HEK293T (cell line): Measurements from ENCODE around the gene GPR18.

Source experiments
- CTCF ChIA-PET: fragments of 350-600 bp; formaldehyde crosslinking; extraction: SDS; loops from one replicate; lab custom pipeline; 2021; ENCODE audit warnings: antibody characterized with exemption, inconsistent platforms; lab: Yijun Ruan, JAX
- POLR2A ChIA-PET: fragments of 350-600 bp; formaldehyde crosslinking; extraction: SDS; loops from one replicate; lab custom pipeline; 2020; ENCODE audit warnings: antibody characterized with exemption, inconsistent platforms; lab: Yijun Ruan, JAX
- DNase-seq: peaks from one replicate; pipeline ENCODE4 v3.0.0; 2012; ENCODE audit warnings: mixed read lengths; ENCODE audit errors: extremely low spot score
- ARNT ChIP-seq: fragments of 450-650 bp; IDR thresholded peaks from 2 replicates; pipeline ENCODE4 v1.6.1; 2017; ENCODE audit warnings: mild to moderate bottlenecking
- BHLHE40 ChIP-seq: fragments of 450-650 bp; IDR thresholded peaks from 2 replicates; pipeline ENCODE4 v1.6.1; 2016; ENCODE audit warnings: mild to moderate bottlenecking, moderate library complexity, borderline replicate concordance
- CTBP1 ChIP-seq: fragments of 450-650 bp; IDR thresholded peaks from 2 replicates; pipeline ENCODE4 v1.6.1; 2016; ENCODE audit warnings: borderline replicate concordance
- ELF4 ChIP-seq: fragments of 450-650 bp; IDR thresholded peaks from 2 replicates; pipeline ENCODE4 v1.6.1; 2017; ENCODE audit warnings: antibody characterized with exemption
- FOXA1 ChIP-seq: fragments of 450-650 bp; IDR thresholded peaks from 2 replicates; pipeline ENCODE4 v1.6.1; 2016; ENCODE audit warnings: mild to moderate bottlenecking
- FOXK2 ChIP-seq: fragments of 450-650 bp; IDR thresholded peaks from 2 replicates; pipeline ENCODE4 v1.6.1; 2016; ENCODE audit warnings: mild to moderate bottlenecking
- FOXM1 ChIP-seq: fragments of 450-650 bp; IDR thresholded peaks from 2 replicates; pipeline ENCODE4 v1.6.1; 2017; ENCODE audit warnings: mild to moderate bottlenecking, borderline replicate concordance
- HDGF ChIP-seq: fragments of 450-650 bp; IDR thresholded peaks from 2 replicates; pipeline ENCODE4 v1.6.1; 2017; ENCODE audit warnings: antibody characterized with exemption, borderline replicate concordance
- L3MBTL2 ChIP-seq: fragments of 450-650 bp; conservative IDR thresholded peaks from 2 replicates; pipeline ENCODE4 v1.6.1; 2016; ENCODE audit warnings: mild to moderate bottlenecking
- LEF1 ChIP-seq: fragments of 450-650 bp; IDR thresholded peaks from 2 replicates; pipeline ENCODE4 v1.6.1; 2017; ENCODE audit warnings: mild to moderate bottlenecking, borderline replicate concordance
- NFRKB ChIP-seq: fragments of 450-650 bp; IDR thresholded peaks from 2 replicates; pipeline ENCODE4 v1.6.1; 2016; ENCODE audit warnings: mild to moderate bottlenecking, moderate library complexity
- PKNOX1 ChIP-seq: fragments of 450-650 bp; IDR thresholded peaks from 2 replicates; pipeline ENCODE4 v1.6.1; 2016
- SP1 ChIP-seq: fragments of 450-650 bp; IDR thresholded peaks from 2 replicates; pipeline ENCODE4 v1.6.1; 2017
- SUZ12 ChIP-seq: fragments of 450-650 bp; IDR thresholded peaks from 2 replicates; pipeline ENCODE4 v1.6.1; 2016; ENCODE audit warnings: mild to moderate bottlenecking
- TARDBP ChIP-seq: fragments of 450-650 bp; IDR thresholded peaks from 2 replicates; pipeline ENCODE4 v1.6.1; 2016
- ZNF384 ChIP-seq: fragments of 450-650 bp; IDR thresholded peaks from 2 replicates; pipeline ENCODE4 v1.6.1; 2016

The GPR18 gene

DNA sequence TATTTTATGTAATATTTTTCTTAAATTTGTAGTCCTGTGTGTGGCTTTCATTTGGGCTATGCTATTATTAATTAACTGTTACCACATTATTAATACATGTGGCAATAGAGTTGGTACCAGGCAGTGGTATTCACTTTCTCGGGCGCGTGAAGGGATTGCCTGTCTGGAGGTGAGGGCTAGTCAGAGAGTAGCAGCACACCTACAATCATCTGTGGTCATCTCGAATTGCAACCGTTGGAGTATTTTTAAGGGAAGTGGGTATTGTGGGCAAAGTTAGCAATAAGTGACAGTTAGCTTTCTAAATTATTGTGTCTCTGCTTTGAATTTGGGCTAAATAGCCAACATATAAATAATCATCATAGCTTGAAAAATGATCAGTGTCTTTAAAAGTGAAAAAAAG, 20.0 kb upstream of the GPR18 start:
- TF ChIP-seq TARDBP (no peak), BHLHE40 (no peak), ZNF384 (no peak), HDGF (no peak), ARNT (no peak), NFRKB (no peak), FOXM1 (no peak), L3MBTL2 (no peak), FOXK2 (no peak), SUZ12 (no peak), CTBP1 (no peak), LEF1 (no peak), FOXA1 (no peak), PKNOX1 (no peak), SP1 (no peak), ELF4 (no peak)
- ChIA-PET CTCF (no interaction called here), POLR2A (no interaction called here)
- no peak for DNase-seq

DNA sequence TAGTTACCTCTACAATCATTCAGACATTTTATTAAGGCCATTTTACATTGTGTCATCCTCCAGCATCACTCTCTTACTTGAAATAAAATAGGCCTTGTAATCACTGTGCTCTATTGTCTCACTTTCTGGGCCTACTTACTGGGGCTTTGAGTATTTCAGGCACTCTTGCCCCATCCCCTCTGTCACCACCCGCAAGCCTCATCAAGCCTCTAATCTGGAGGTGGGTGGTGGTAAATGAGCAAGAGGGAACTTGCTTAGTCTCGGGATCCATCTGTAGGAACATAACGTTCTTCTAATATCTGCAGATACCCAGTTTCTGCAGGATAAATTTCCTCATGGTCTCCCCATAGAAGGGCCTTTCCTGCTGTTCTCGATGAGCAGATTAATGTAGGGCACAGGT, 19.4 kb upstream of the GPR18 start:
- CTCF ChIA-PET, result no interaction called here
- POLR2A ChIA-PET, result no interaction called here
- no peak for DNase-seq
- TF ChIP-seq FOXK2, result no peak
- no peak for TF ChIP-seq LEF1
- TF ChIP-seq FOXA1, result no peak
- TF ChIP-seq L3MBTL2, result no peak
- no peak for TF ChIP-seq TARDBP
- no peak for TF ChIP-seq ZNF384

- POLR2A ChIA-PET, result no interaction called here
- TF ChIP-seq TARDBP, result no peak
- no peak for TF ChIP-seq LEF1
- no peak for TF ChIP-seq FOXK2
- TF ChIP-seq SP1, result no peak
- TF ChIP-seq CTBP1, result no peak
- TF ChIP-seq PKNOX1, result no peak
- no peak for TF ChIP-seq ELF4
- no peak for TF ChIP-seq FOXA1
- no peak for TF ChIP-seq ZNF384
- no peak for TF ChIP-seq ARNT
- no peak for TF ChIP-seq HDGF
- no peak for TF ChIP-seq NFRKB
- no peak for TF ChIP-seq BHLHE40
- TF ChIP-seq FOXM1, result no peak
- TF ChIP-seq L3MBTL2, result no peak
- no peak for TF ChIP-seq SUZ12
- no peak for DNase-seq
- CTCF ChIA-PET, result no interaction called here
These were observed 18.5 kb upstream of the GPR18 start for GRCh38 chr13:99276706-99277105.

- CTCF ChIA-PET, result no interaction called here
- TF ChIP-seq ELF4 (no peak), FOXA1 (no peak), NFRKB (no peak), BHLHE40 (no peak), SUZ12 (no peak), HDGF (no peak), LEF1 (no peak), ARNT (no peak), PKNOX1 (no peak), TARDBP (no peak), ZNF384 (no peak), CTBP1 (no peak), L3MBTL2 (no peak), SP1 (no peak), FOXM1 (no peak)
- DNase-seq, result no peak
- POLR2A ChIA-PET, result no interaction called here
These were observed 16.9 kb upstream of the GPR18 start for GRCh38 chr13:99275093-99275469.

DNA sequence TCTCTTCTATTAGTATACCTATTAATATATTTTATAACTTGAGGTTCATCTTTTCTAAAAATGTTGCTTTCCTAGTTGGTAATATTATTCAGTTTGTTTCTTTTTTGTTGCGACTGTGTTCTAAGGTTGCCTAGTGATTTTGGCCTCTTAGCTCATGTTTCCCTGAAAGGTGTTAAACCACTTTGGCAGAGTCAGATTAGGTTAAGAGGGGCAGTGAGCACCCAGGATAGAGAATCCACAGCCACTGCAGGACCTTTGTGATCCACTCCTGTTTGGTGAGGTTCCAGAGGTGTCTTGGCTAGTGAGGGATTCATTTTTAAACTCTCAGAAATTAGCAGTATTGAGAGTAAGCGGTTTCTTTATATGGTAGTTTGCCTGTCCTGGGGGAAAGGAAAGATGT, 14.9 kb upstream of the GPR18 start:
- ChIA-PET CTCF (no interaction called here), POLR2A (no interaction called here)
- TF ChIP-seq FOXM1 (no peak), SP1 (no peak), ARNT (no peak), L3MBTL2 (no peak), LEF1 (no peak), ELF4 (no peak)
- no peak for DNase-seq

DNA sequence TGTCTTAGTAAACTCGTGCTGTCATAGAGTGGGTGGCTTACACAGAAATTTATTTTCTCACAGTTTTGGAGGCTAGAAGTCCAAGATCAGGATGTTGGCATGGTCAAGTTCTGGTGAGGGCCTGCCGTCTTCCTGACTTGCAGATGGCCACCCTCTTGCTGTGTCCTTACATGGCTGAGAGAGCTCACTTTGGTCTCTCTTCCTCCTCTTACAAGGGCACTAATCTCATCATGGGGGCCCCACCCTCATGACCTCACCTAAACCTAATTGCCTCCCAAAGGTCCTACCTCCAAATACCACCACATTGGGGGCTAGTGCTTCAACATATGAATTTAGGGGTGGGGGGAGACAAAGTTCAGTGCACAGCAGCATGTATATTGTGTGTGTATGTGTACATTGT, 14.3 kb upstream of the GPR18 start:
- POLR2A ChIA-PET, result no interaction called here
- CTCF ChIA-PET, result no interaction called here
- DNase-seq, result no peak
- TF ChIP-seq FOXA1 (no peak), CTBP1 (no peak), FOXM1 (no peak), ELF4 (no peak), BHLHE40 (no peak), L3MBTL2 (no peak), PKNOX1 (no peak), SUZ12 (no peak), ARNT (no peak), HDGF (no peak), FOXK2 (no peak), TARDBP (no peak)
